AG10803 (cell line): ENCODE measurements around the gene POLD1.
"Not testable (repeated sequence)": the region's sequence is repeated elsewhere in the genome, so short reads cannot be mapped to it uniquely, and the experiment has no call there.

Experiments
- DNase-seq: peaks from one replicate; pipeline ENCODE4 v3.0.0; 2010; ENCODE audit warnings: low read depth
- H3K4me3 ChIP-seq: 2 replicates; pipeline ENCODE4 v1.5.1; 2011; ENCODE audit warnings: mild to moderate bottlenecking, low read length, control low read depth
- CTCF ChIP-seq: conservative IDR thresholded peaks from 2 replicates; pipeline ENCODE4 v1.5.1; 2011; ENCODE audit warnings: mild to moderate bottlenecking, low read length, control low read depth, inconsistent platforms

Gene POLD1

GRCh38 chr19:50387868-50388245, 3.7 kb downstream of the POLD1 start:
- no peak overlapping the region for H3K4me3 ChIP-seq
- no peak for TF ChIP-seq CTCF
- DNase-seq, result no peak

GRCh38 chr19:50390295-50390694, 6.1 kb downstream of the POLD1 start:
- not testable (repeated sequence) for DNase-seq, H3K4me3 ChIP-seq

- not testable (repeated sequence) for DNase-seq, H3K4me3 ChIP-seq
These were observed 6.8 kb downstream of the POLD1 start for GRCh38 chr19:50390952-50391351.

GRCh38 chr19:50392759-50393158, 8.6 kb downstream of the POLD1 start:
- TF ChIP-seq CTCF, result no peak
- DNase-seq, result no peak
- H3K4me3 ChIP-seq, result no peak overlapping the region

- no peak overlapping the region for H3K4me3 ChIP-seq
- DNase-seq, result no peak
- TF ChIP-seq CTCF, result no peak
These were observed 9.4 kb downstream of the POLD1 start for GRCh38 chr19:50393589-50393988.

- TF ChIP-seq CTCF, result no peak
- no peak for DNase-seq
- H3K4me3 ChIP-seq, result no peak overlapping the region
These were observed 9.9 kb downstream of the POLD1 start for GRCh38 chr19:50394017-50394416.

- DNase-seq, result no peak
- H3K4me3 ChIP-seq, result no peak overlapping the region
- no peak for TF ChIP-seq CTCF
These were observed 14.7 kb downstream of the POLD1 start for GRCh38 chr19:50398675-50399367.

- no peak for TF ChIP-seq CTCF
- no peak overlapping the region for H3K4me3 ChIP-seq
- no peak for DNase-seq
These were observed 15.2 kb downstream of the POLD1 start for GRCh38 chr19:50399368-50399745.
